IMR-90 (cell line): ENCODE measurements around the gene ZBED4. TPM values are rescaled to one million over a fixed set of nuclear protein-coding genes. Genes with fewer than 3 reads are reported as not detected.
A peak's percentile ranks its signal among the peaks of the same experiment; 100 is the strongest.

ENCODE experiments used
- ATAC-seq: fragments of 200-7000 bp; cut with Tn5 transposase; 2 replicates; pipeline ENCODE4 v1.9.1; 2020; ENCODE audit warnings: low read depth, mild to moderate bottlenecking, moderate library complexity
- Bru-seq: library from RNA; stranded (reverse); fragments of 400-500 nt; gene quantifications from one replicate; lab custom pipeline; 2021; lab: Mats Ljungman, UMichigan
- BruChase-seq, 2 experiments: library from RNA; stranded (reverse); fragments of 400-500 nt; gene quantifications; one replicate each; lab custom pipeline; 2021; lab: Mats Ljungman, UMichigan
- BruUV-seq: library from RNA; stranded (reverse); fragments of 400-500 nt; replicated peaks from 2 replicates; lab custom pipeline; 2021; lab: Mats Ljungman, UMichigan
- CTCF ChIA-PET: fragments of 300-600 bp; formaldehyde crosslinking; extraction: SDS; loops from one replicate; lab custom pipeline; 2021; ENCODE audit warnings: antibody characterized with exemption; lab: Yijun Ruan, JAX
- POLR2A ChIA-PET: fragments of 300-600 bp; sonication (Branson Sonifier 250); formaldehyde crosslinking; loops from one replicate; lab custom pipeline; 2022; ENCODE audit warnings: antibody characterized with exemption; ENCODE audit not compliant: unreplicated experiment; lab: Charles Lee
- DNase-seq: peaks from one replicate; pipeline ENCODE4 v3.0.0; 2013
- H2AFZ ChIP-seq: replicated peaks from 2 replicates; pipeline ENCODE3; 2013; ENCODE audit warnings: low read length, mild to moderate bottlenecking; ENCODE audit not compliant: poor library complexity
- H2AK5ac ChIP-seq: 2 replicates; pipeline ENCODE4 v1.6.1; 2013; ENCODE audit warnings: low read depth, low read length, inconsistent platforms
- H2AK9ac ChIP-seq: replicated peaks from 2 replicates; pipeline ENCODE3; 2013; ENCODE audit warnings: mild to moderate bottlenecking, low read depth, low read length, moderate library complexity; ENCODE audit not compliant: poor library complexity
- H2BK120ac ChIP-seq: 2 replicates; pipeline ENCODE4 v1.6.1; 2013; ENCODE audit warnings: low read depth, low read length, inconsistent platforms
- H2BK15ac ChIP-seq: 3 replicates; pipeline ENCODE4 v1.6.1; 2013; ENCODE audit warnings: low read depth, low read length, inconsistent platforms
- H2BK20ac ChIP-seq: 2 replicates; pipeline ENCODE4 v1.6.1; 2013; ENCODE audit warnings: low read depth, mild to moderate bottlenecking, inconsistent platforms, low read length, moderate library complexity
- H2BK5ac ChIP-seq: 2 replicates; pipeline ENCODE4 v1.6.1; 2013; ENCODE audit warnings: mild to moderate bottlenecking, low read depth, low read length, inconsistent platforms; ENCODE audit not compliant: poor library complexity, severe bottlenecking
- H3K14ac ChIP-seq: replicated peaks from 2 replicates; pipeline ENCODE4 v1.6.1; 2013; ENCODE audit warnings: low read depth, low read length, inconsistent platforms
- H3K18ac ChIP-seq: 2 replicates; pipeline ENCODE4 v1.6.1; 2013; ENCODE audit warnings: low read depth, low read length, control low read depth
- H3K23ac ChIP-seq: 2 replicates; pipeline ENCODE4 v1.6.1; 2013; ENCODE audit warnings: low read depth, low read length, inconsistent platforms
- H3K27ac ChIP-seq: 2 replicates; pipeline ENCODE4 v1.5.1; 2013; ENCODE audit warnings: mild to moderate bottlenecking, control low read depth, low read length; ENCODE audit not compliant: insufficient read depth
- H3K27me3 ChIP-seq: 2 replicates; pipeline ENCODE4 v1.6.1; 2013; ENCODE audit warnings: low read length; ENCODE audit not compliant: control insufficient read depth, insufficient read depth
- H3K36me3 ChIP-seq: 2 replicates; pipeline ENCODE4 v1.6.1; 2013; ENCODE audit warnings: low read length, mixed read lengths; ENCODE audit not compliant: control insufficient read depth, insufficient read depth
- H3K4ac ChIP-seq: 2 replicates; pipeline ENCODE4 v1.6.1; 2013; ENCODE audit warnings: low read depth, low read length, inconsistent platforms
- H3K4me1 ChIP-seq: 2 replicates; pipeline ENCODE4 v1.6.1; 2013; ENCODE audit warnings: low read length, mixed read lengths; ENCODE audit not compliant: control insufficient read depth, insufficient read depth
- H3K4me2 ChIP-seq: 2 replicates; pipeline ENCODE4 v1.6.1; 2013; ENCODE audit warnings: low read depth, mild to moderate bottlenecking, control low read depth, low read length, moderate library complexity
- H3K4me3 ChIP-seq: 2 replicates; pipeline ENCODE4 v1.5.1; 2013; ENCODE audit warnings: low read depth, mild to moderate bottlenecking, control low read depth, low read length, moderate library complexity; ENCODE audit not compliant: insufficient read depth
- H3K56ac ChIP-seq: 2 replicates; pipeline ENCODE4 v1.6.1; 2013; ENCODE audit warnings: low read length, inconsistent platforms; ENCODE audit not compliant: insufficient read depth; ENCODE audit errors: extremely low read depth
- H3K79me1 ChIP-seq, 2 experiments: 2 replicates each; pipeline ENCODE4 v1.6.1; 2013; ENCODE audit warnings: low read length in 2 of 2, inconsistent platforms in 1 of 2, low read depth in 1 of 2
- H3K9ac ChIP-seq: 2 replicates; pipeline ENCODE4 v1.6.1; 2013; ENCODE audit warnings: low read depth, low read length, control low read depth
- H3K9me1 ChIP-seq: 2 replicates; pipeline ENCODE4 v1.6.1; 2013; ENCODE audit warnings: low read length, inconsistent platforms; ENCODE audit not compliant: insufficient read depth
- H3K9me3 ChIP-seq: 2 replicates; pipeline ENCODE4 v1.6.1; 2013; ENCODE audit warnings: low read length; ENCODE audit not compliant: control insufficient read depth, insufficient read depth
- H4K20me1 ChIP-seq: 2 replicates; pipeline ENCODE4 v1.6.1; 2013; ENCODE audit warnings: low read length, inconsistent platforms; ENCODE audit not compliant: insufficient read depth
- H4K5ac ChIP-seq: 2 replicates; pipeline ENCODE4 v1.6.1; 2013; ENCODE audit warnings: mild to moderate bottlenecking, low read depth, low read length, control low read depth
- H4K8ac ChIP-seq, 2 experiments: 2 replicates each; pipeline ENCODE4 v1.6.1; 2013; ENCODE audit warnings: low read depth in 2 of 2, low read length in 2 of 2, control low read depth in 1 of 2, inconsistent platforms in 1 of 2
- H4K91ac ChIP-seq: 2 replicates; pipeline ENCODE4 v1.6.1; 2013; ENCODE audit warnings: low read depth, low read length, inconsistent platforms; ENCODE audit not compliant: insufficient read depth
- BHLHE40 ChIP-seq: fragments of 150-350 bp; IDR thresholded peaks from 2 replicates; pipeline ENCODE4 v1.6.1; 2016; ENCODE audit warnings: mild to moderate bottlenecking, low read depth, low read length
- CEBPB ChIP-seq: IDR thresholded peaks from 2 replicates; pipeline ENCODE4 v1.6.1; 2012; ENCODE audit warnings: low read depth, low read length, improper control_type of control experiment
- FOS ChIP-seq: fragments of 150-350 bp; IDR thresholded peaks from 2 replicates; pipeline ENCODE4 v1.6.1; 2016; ENCODE audit warnings: low read depth, low read length
- MAFK ChIP-seq: IDR thresholded peaks from 2 replicates; pipeline ENCODE4 v1.6.1; 2012; ENCODE audit warnings: low read depth, low read length, improper control_type of control experiment
- MAZ ChIP-seq: IDR thresholded peaks from 2 replicates; pipeline ENCODE4 v1.6.1; 2012; ENCODE audit warnings: low read depth, mild to moderate bottlenecking, low read length, improper control_type of control experiment, moderate library complexity, borderline replicate concordance
- MXI1 ChIP-seq: IDR thresholded peaks from 2 replicates; pipeline ENCODE4 v1.6.1; 2012; ENCODE audit warnings: low read depth, mild to moderate bottlenecking, low read length, moderate library complexity, borderline replicate concordance
- NFE2L2 ChIP-seq: fragments of 150-350 bp; IDR thresholded peaks from 2 replicates; pipeline ENCODE4 v1.6.1; 2016; ENCODE audit warnings: low read depth, mild to moderate bottlenecking, low read length
- POLR2A ChIP-seq: IDR thresholded peaks from 2 replicates; pipeline ENCODE4 v1.6.1; 2012; ENCODE audit warnings: mild to moderate bottlenecking, low read depth, low read length
- WGBS, 2 experiments: methylation state at CpG; one replicate each; pipeline versions ENCODE4 v1.1.5 to v1.1.7; 2013; ENCODE audit warnings: missing lambda C conversion rate in 2 of 2; ENCODE audit not compliant: insufficient read length in 1 of 2; ENCODE audit errors: extremely low coverage in 2 of 2; 5-methylcytosine and 5-hydroxymethylcytosine counted together
- dilution Hi-C: fragments of 300-500 bp; cut with HindIII; formaldehyde crosslinking; loops from one replicate; pipeline ENCODE4 v1.14.3; 2018; ENCODE audit warnings: low sequenced_read_pairs; ENCODE audit not compliant: unreplicated experiment
- in situ Hi-C: fragments of 300-500 bp; cut with MboI; formaldehyde crosslinking; loops from 3 replicates; pipeline ENCODE4 v1.14.3; 2019; ENCODE audit warnings: low sequenced_read_pairs, inconsistent platforms, mixed read lengths
- intact Hi-C: fragments of 100-400 bp; cut with micrococcal nuclease; formaldehyde crosslinking; loops from 2 replicates; pipeline ENCODE4 v1.10.0; 2022
- long read RNA-seq: library from polyadenylated mRNA; unstranded; transcript quantifications from one replicate; pipeline ENCODE4 v2.0.0, GENCODE V29; 2021; ENCODE audit not compliant: unreplicated experiment
- polyA plus RNA-seq, 3 experiments: library from polyadenylated mRNA; depleted of rRNA; stranded (reverse); fragments of >200 nt; gene quantifications; 2 replicates each; pipeline ENCODE4 v1.2.3, GENCODE V29; 2012; ENCODE audit warnings: low replicate concordance in 1 of 3
- total RNA-seq: library from RNA; depleted of rRNA; stranded (reverse); fragments of >200 nt; gene quantifications from 2 replicates; pipeline ENCODE4 v1.2.3, GENCODE V29; 2012; rRNA removed
- TF ChIP-seq, protein P1 (sequence below): conservative IDR thresholded peaks from 2 replicates; pipeline ENCODE4 v1.5.1; 2012; ENCODE audit warnings: mild to moderate bottlenecking, low read depth, low read length, improper control_type of control experiment
- TF ChIP-seq, protein P2 (sequence below): fragments of 150-350 bp; IDR thresholded peaks from 2 replicates; pipeline ENCODE4 v1.6.1; 2017; ENCODE audit warnings: mild to moderate bottlenecking, antibody characterized with exemption, low read length, low read depth

Gene ZBED4
- total RNA-seq: 9.3 and 10.6 TPM in 2 replicates
- polyA plus RNA-seq (2012; rRNA removed): 9.6 and 10.5 TPM in 2 replicates
- polyA plus RNA-seq (2012; cell fraction: cytosol; rRNA removed): 6.7 and 7.1 TPM in 2 replicates
- polyA plus RNA-seq (2012; cell fraction: nucleus; rRNA removed; ENCODE audit: low replicate concordance): 11.9 and 13.8 TPM in 2 replicates
- percentile 77 among the genes with signal in this experiment for Bru-seq, nascent RNA
- percentile 87 among the genes with signal in this experiment for BruChase-seq, experiment 1, labeled RNA remaining after a 6-hour chase
- BruChase-seq, experiment 2, labeled RNA remaining after a 2-hour chase: percentile 88 among the genes with signal in this experiment
- long read RNA-seq, full-length matches to known transcripts: 3 of 19 reads
- long read RNA-seq, partial matches to known transcripts: 0 of 19 reads
- long read RNA-seq, other reads (novel, unspliced or antisense): 16 of 19 reads

DNA sequence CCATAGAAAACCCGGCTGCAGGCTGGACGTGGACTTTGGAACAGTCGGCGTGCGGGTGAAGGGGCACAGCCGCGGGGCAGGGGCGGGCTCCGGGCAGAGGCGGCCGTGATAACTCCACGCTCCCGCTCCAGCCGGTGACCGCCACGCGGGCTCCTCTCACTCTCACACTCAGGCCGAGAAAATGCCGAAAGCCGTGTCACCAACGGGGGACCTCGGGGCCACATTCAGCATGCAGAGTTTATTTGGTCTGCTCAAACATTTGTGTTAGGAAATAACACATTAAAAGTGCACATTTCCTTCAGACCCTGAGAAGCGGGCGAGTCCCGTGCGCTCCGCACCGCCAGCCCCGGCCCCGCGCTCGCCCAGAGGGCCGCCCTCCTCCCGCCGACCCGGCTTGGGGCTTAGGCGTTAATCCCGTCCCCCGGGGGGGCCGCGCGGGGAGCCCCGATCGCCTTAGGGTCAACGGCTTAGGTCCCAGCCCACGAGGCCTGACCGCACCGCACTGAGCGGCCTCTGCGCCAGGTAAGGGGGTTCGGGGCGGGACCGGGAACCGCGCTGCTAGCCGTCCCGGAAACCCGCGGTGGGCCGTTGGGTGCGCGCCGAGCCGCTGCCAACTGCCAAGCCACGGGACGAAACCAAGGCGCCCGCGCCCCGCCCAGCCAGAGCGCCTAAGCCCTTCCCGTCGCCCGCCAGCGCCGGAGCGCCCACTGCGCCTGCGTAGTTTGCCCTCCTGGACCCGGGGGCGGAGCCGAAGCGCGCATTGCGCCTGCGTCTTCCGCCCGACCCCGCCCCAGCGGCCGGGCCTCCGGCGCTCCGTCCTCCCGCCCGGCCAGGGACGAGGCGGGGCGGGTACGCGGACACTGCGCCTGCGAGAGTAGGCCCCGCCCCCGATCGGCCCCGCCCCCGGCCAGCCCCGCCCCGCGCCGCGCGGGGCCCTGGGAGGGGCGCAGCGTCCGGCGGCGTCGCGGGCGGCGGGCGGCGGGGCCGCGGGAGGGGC lies at the start of gene ZBED4:
ZBED4 (plus strand) TSS at position 947 of the 997 bp plus-strand sequence. CDS start 29,819 bp downstream, outside the sequence.
- ChIA-PET POLR2A (no interaction called here), CTCF (no interaction called here)
- Histone ChIP-seq H4K5ac (peak within 1 kb of the TSS; percentile 73; the same call in 1 of the 2 replicates), H3K4ac (peak within 1 kb of the TSS; percentile 79), H3K23ac (peak within 1 kb of the TSS; percentile 96), H2AK9ac (peak within 1 kb of the TSS; percentile 96), H3K56ac (peak within 1 kb of the TSS; percentile 56), H3K27ac (peak within 1 kb of the TSS; percentile 83), H2AK5ac (peak within 1 kb of the TSS; percentile 80; the same call in 1 of the 2 replicates), H3K9me1 (no peaks in the 10 kb centered on the region; the same call in 1 of the 2 replicates), H3K9me3 (no peaks in the 10 kb centered on the region), H2BK5ac (peak within 1 kb of the TSS; percentile 87), H3K27me3 (peaks cover 27% of the 10 kb centered on the region), H2BK120ac (peak within 1 kb of the TSS; percentile 64), H3K14ac (peak within 1 kb of the TSS; percentile 89), H2BK20ac (no peak within 1 kb of the TSS), H3K4me3 (peak within 1 kb of the TSS; percentile 78), H4K20me1 (peaks cover 38% of the 10 kb centered on the region), H2BK15ac (no peak within 1 kb of the TSS), H3K79me1 (peaks cover 8 to 31% of the 10 kb centered on the region in 2 experiments; a peak in 3 of 4 replicates), H4K8ac (peak within 1 kb of the TSS; percentile 91 to 96), H3K36me3 (peaks cover 5% of the 10 kb centered on the region), H3K18ac (peak within 1 kb of the TSS; percentile 14; the same call in 1 of the 2 replicates), H4K91ac (peak within 1 kb of the TSS; percentile 87; the same call in 1 of the 2 replicates), H3K4me2 (peak within 1 kb of the TSS; percentile 94), H3K9ac (peak within 1 kb of the TSS; percentile 77), H3K4me1 (peaks cover 6% of the 10 kb centered on the region), H2AFZ (peak within 1 kb of the TSS; percentile 99)
- in situ Hi-C loops: no loop called here
- ATAC-seq (peak; percentile 92), DNase-seq (peak; percentile 94)
- 1% methylated on average over 39 of the region's 127 CpGs; no CpG with 5 or more reads in 1 of the 2 experiments for WGBS, 2 experiments
- no TSS peak for BruUV-seq
- intact Hi-C loops: no loop called here
- TF ChIP-seq MAZ (peak; percentile 93), BHLHE40 (no peak), NFE2L2 (no peak), MXI1 (peak; percentile 18; the same call in 1 of the 2 replicates), CEBPB (no peak), FOS (no peak), POLR2A (peak; percentile 53; the same call in 1 of the 2 replicates), MAFK (no peak)
- TF ChIP-seq, protein P1, sequence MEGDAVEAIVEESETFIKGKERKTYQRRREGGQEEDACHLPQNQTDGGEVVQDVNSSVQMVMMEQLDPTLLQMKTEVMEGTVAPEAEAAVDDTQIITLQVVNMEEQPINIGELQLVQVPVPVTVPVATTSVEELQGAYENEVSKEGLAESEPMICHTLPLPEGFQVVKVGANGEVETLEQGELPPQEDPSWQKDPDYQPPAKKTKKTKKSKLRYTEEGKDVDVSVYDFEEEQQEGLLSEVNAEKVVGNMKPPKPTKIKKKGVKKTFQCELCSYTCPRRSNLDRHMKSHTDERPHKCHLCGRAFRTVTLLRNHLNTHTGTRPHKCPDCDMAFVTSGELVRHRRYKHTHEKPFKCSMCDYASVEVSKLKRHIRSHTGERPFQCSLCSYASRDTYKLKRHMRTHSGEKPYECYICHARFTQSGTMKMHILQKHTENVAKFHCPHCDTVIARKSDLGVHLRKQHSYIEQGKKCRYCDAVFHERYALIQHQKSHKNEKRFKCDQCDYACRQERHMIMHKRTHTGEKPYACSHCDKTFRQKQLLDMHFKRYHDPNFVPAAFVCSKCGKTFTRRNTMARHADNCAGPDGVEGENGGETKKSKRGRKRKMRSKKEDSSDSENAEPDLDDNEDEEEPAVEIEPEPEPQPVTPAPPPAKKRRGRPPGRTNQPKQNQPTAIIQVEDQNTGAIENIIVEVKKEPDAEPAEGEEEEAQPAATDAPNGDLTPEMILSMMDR: no peak
- TF ChIP-seq, protein P2, sequence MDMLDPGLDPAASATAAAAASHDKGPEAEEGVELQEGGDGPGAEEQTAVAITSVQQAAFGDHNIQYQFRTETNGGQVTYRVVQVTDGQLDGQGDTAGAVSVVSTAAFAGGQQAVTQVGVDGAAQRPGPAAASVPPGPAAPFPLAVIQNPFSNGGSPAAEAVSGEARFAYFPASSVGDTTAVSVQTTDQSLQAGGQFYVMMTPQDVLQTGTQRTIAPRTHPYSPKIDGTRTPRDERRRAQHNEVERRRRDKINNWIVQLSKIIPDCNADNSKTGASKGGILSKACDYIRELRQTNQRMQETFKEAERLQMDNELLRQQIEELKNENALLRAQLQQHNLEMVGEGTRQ: peak; percentile 21; the same call in 1 of the 2 replicates
- dilution Hi-C loops: no loop called here
